Trophoblast cell (in vitro differentiated cells and primary cell): ENCODE results near the gene IGSF9B.

Experiments used
- DNase-seq, 2 donors: peaks; one replicate each; pipeline ENCODE4 v3.0.0-alpha.2; 2016
- H2AFZ ChIP-seq: 2 replicates; pipeline ENCODE4 v1.6.1; 2013; ENCODE audit warnings: low read length, moderate library complexity, mild to moderate bottlenecking; ENCODE audit not compliant: insufficient read depth, poor library complexity
- H2AK5ac ChIP-seq: 2 replicates; pipeline ENCODE4 v1.6.1; 2013; ENCODE audit warnings: mild to moderate bottlenecking, low read length
- H2BK120ac ChIP-seq: 2 replicates; pipeline ENCODE4 v1.6.1; 2013; ENCODE audit warnings: low read length, mild to moderate bottlenecking, moderate library complexity; ENCODE audit not compliant: insufficient read depth, poor library complexity
- H2BK12ac ChIP-seq: 2 replicates; pipeline ENCODE4 v1.6.1; 2013; ENCODE audit warnings: mild to moderate bottlenecking, low read length, moderate library complexity
- H2BK5ac ChIP-seq: 2 replicates; pipeline ENCODE4 v1.6.1; 2013; ENCODE audit warnings: low read length, low read depth, moderate library complexity, mild to moderate bottlenecking; ENCODE audit not compliant: poor library complexity
- H3K14ac ChIP-seq: 2 replicates; pipeline ENCODE4 v1.6.1; 2013; ENCODE audit warnings: mild to moderate bottlenecking, low read length
- H3K18ac ChIP-seq: 2 replicates; pipeline ENCODE4 v1.6.1; 2013; ENCODE audit warnings: mild to moderate bottlenecking, low read length
- H3K23ac ChIP-seq: 2 replicates; pipeline ENCODE4 v1.6.1; 2013; ENCODE audit warnings: low read length
- H3K27ac ChIP-seq: 2 replicates; pipeline ENCODE4 v1.5.1; 2013; ENCODE audit warnings: low read depth, mild to moderate bottlenecking, inconsistent platforms, low read length, moderate library complexity
- H3K27me3 ChIP-seq: 2 replicates; pipeline ENCODE4 v1.6.1; 2013; ENCODE audit warnings: inconsistent platforms, mild to moderate bottlenecking, low read length, moderate library complexity; ENCODE audit not compliant: insufficient read depth
- H3K36me3 ChIP-seq, 2 experiments: 1 replicate in 1 of 2; 2 replicates in 1 of 2; pipeline ENCODE4 v1.6.1; 2013; ENCODE audit warnings: low read length in 2 of 2, mild to moderate bottlenecking in 2 of 2, moderate library complexity in 1 of 2; ENCODE audit not compliant: insufficient read depth in 2 of 2, control insufficient read depth in 1 of 2
- H3K4ac ChIP-seq: 2 replicates; pipeline ENCODE4 v1.6.1; 2013; ENCODE audit warnings: low read depth, mild to moderate bottlenecking, low read length, moderate library complexity
- H3K4me1 ChIP-seq, 2 experiments: 1 replicate in 1 of 2; 2 replicates in 1 of 2; pipeline ENCODE4 v1.6.1; 2013; ENCODE audit warnings: low read length in 2 of 2, mild to moderate bottlenecking in 2 of 2, moderate library complexity in 1 of 2; ENCODE audit not compliant: insufficient read depth in 2 of 2, control insufficient read depth in 1 of 2
- H3K4me2 ChIP-seq: 2 replicates; pipeline ENCODE4 v1.6.1; 2013; ENCODE audit warnings: inconsistent platforms, mild to moderate bottlenecking, low read length, moderate library complexity
- H3K4me3 ChIP-seq: 2 replicates; pipeline ENCODE4 v1.5.1; 2013; ENCODE audit warnings: mild to moderate bottlenecking, low read depth, low read length, inconsistent platforms
- H3K79me1 ChIP-seq: one replicate; pipeline ENCODE4 v1.6.1; 2013; ENCODE audit warnings: low read length
- H3K79me2 ChIP-seq: 2 replicates; pipeline ENCODE4 v1.6.1; 2013; ENCODE audit warnings: low read length, mild to moderate bottlenecking; ENCODE audit not compliant: control insufficient read depth, insufficient read depth, poor library complexity
- H3K9ac ChIP-seq: 2 replicates; pipeline ENCODE4 v1.6.1; 2013; ENCODE audit warnings: mild to moderate bottlenecking, low read length
- H3K9me3 ChIP-seq: 2 replicates; pipeline ENCODE4 v1.6.1; 2013; ENCODE audit warnings: low read depth, mild to moderate bottlenecking, control low read depth, inconsistent platforms, low read length; ENCODE audit not compliant: insufficient read depth
- H4K12ac ChIP-seq: 2 replicates; pipeline ENCODE4 v1.6.1; 2013; ENCODE audit warnings: low read depth, mild to moderate bottlenecking, low read length, moderate library complexity
- H4K8ac ChIP-seq: 2 replicates; pipeline ENCODE4 v1.6.1; 2013; ENCODE audit warnings: low read depth, mild to moderate bottlenecking, low read length, moderate library complexity
- H4K91ac ChIP-seq: one replicate; pipeline ENCODE4 v1.6.1; 2013; ENCODE audit warnings: low read depth, mild to moderate bottlenecking, low read length, moderate library complexity
- WGBS: extraction: QIAGEN DNeasy Blood & Tissue Kit; methylation state at CpG from one replicate; pipeline ENCODE4 v1.1.7; 2013; ENCODE audit warnings: missing lambda C conversion rate; ENCODE audit not compliant: insufficient read length, insufficient coverage; ENCODE audit errors: extremely low coverage; 5-methylcytosine and 5-hydroxymethylcytosine counted together

Gene IGSF9B

DNA sequence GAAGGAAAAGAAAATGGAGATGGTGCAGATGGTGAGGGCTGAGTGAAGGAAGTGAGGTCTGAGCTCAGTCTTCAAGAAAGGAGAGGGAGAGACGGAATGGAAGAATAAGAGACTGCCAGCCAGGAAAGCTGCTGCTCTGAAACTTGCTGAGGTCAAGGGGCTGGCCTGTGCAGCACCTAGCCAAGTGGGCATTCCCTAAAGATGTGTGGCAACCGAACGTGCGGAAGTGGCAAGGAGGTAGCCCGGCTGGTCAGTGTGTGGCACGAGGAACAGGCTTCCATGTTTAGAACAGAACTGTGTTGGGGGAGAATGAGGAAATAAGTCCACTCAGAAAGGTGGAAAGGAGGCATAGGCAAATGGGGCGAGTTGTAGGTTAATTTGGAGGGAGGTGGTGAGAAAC, 7.6 kb upstream of the IGSF9B start:
- H3K9ac ChIP-seq = no peak overlapping the region
- H3K9me3 ChIP-seq = peaks cover 9% of the 10 kb centered on the region
- H3K79me1 ChIP-seq = no peaks in the 10 kb centered on the region
- no CpG with 5 or more reads among the region's 7 CpGs for WGBS
- no peak overlapping the region for H2BK5ac ChIP-seq
- H3K27ac ChIP-seq = no peak overlapping the region
- H4K8ac ChIP-seq = no peak overlapping the region
- DNase-seq = no peak
- H2BK12ac ChIP-seq = no peak overlapping the region
- H3K27me3 ChIP-seq = no peaks in the 10 kb centered on the region
- no peak overlapping the region for H3K23ac ChIP-seq
- no peak overlapping the region for H3K4ac ChIP-seq
- no peak overlapping the region for H2BK120ac ChIP-seq
- no peaks in the 10 kb centered on the region for H3K4me1 ChIP-seq
- H3K18ac ChIP-seq = no peak overlapping the region
- no peak overlapping the region for H4K12ac ChIP-seq
- H3K14ac ChIP-seq = no peak overlapping the region
- no peak overlapping the region for H4K91ac ChIP-seq
- no peak overlapping the region for H3K4me2 ChIP-seq
- no peak overlapping the region for H3K4me3 ChIP-seq
- H2AFZ ChIP-seq = no peak overlapping the region
- no peak overlapping the region for H2AK5ac ChIP-seq
- H3K79me2 ChIP-seq = no peaks in the 10 kb centered on the region
- no peaks in the 10 kb centered on the region for H3K36me3 ChIP-seq

- Histone ChIP-seq H3K18ac (no peak overlapping the region), H3K79me1 (no peaks in the 10 kb centered on the region), H3K23ac (no peak overlapping the region), H2AFZ (no peak overlapping the region), H2BK12ac (no peak overlapping the region), H3K27ac (no peak overlapping the region), H3K4ac (no peak overlapping the region), H3K9me3 (peaks cover under 1% of the 10 kb centered on the region), H2BK120ac (no peak overlapping the region), H2BK5ac (no peak overlapping the region), H3K79me2 (no peaks in the 10 kb centered on the region), H4K8ac (no peak overlapping the region), H3K36me3 (no peaks in the 10 kb centered on the region), H3K9ac (no peak overlapping the region), H3K4me3 (no peak overlapping the region), H2AK5ac (no peak overlapping the region), H3K4me1 (peaks cover 0 to 4% of the 10 kb centered on the region in 2 experiments), H4K12ac (no peak overlapping the region), H4K91ac (no peak overlapping the region), H3K4me2 (no peak overlapping the region), H3K14ac (no peak overlapping the region), H3K27me3 (no peaks in the 10 kb centered on the region)
- DNase-seq = no peak
- no CpG with 5 or more reads among the region's 8 CpGs for WGBS
Measured at GRCh38 chr11:133961890-133962289, 5.1 kb upstream of the IGSF9B start.

DNA sequence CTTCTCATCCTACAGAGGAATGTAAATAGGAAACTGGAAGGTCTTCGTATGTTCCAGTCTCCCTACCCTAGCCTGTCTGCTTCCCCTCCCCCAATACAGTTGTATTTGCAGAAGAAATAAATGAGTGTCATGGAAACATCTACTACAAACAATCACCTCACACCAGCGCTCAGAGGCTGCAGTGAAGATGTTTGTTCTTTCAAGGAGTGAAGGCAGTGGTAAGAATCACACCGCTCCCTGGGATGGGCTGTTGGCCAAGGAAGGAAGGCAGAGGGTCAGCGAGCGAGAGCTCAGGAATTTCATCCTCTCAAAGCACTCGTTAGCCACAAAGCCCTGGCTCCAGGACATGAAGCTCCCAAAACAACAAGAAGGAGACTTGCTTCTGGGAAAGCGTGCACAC, 1.1 kb upstream of the IGSF9B start:
- H3K79me2 ChIP-seq = no peaks in the 10 kb centered on the region
- H3K4me2 ChIP-seq = no peak overlapping the region
- no peak overlapping the region for H2BK5ac ChIP-seq
- peaks cover 28% of the 10 kb centered on the region for H3K27me3 ChIP-seq
- H3K18ac ChIP-seq = no peak overlapping the region
- no peak overlapping the region for H2BK12ac ChIP-seq
- H3K9me3 ChIP-seq = no peaks in the 10 kb centered on the region
- H3K4ac ChIP-seq = no peak overlapping the region
- H2BK120ac ChIP-seq = no peak overlapping the region
- H3K27ac ChIP-seq = no peak overlapping the region
- no peak overlapping the region for H3K4me3 ChIP-seq
- no peak overlapping the region for H3K14ac ChIP-seq
- H3K79me1 ChIP-seq = no peaks in the 10 kb centered on the region
- no peak overlapping the region for H2AFZ ChIP-seq
- H2AK5ac ChIP-seq = no peak overlapping the region
- H3K4me1 ChIP-seq = peaks cover 4 to 8% of the 10 kb centered on the region in 2 experiments
- no peak overlapping the region for H4K8ac ChIP-seq
- H4K91ac ChIP-seq = no peak overlapping the region
- no peaks in the 10 kb centered on the region for H3K36me3 ChIP-seq
- H3K23ac ChIP-seq = no peak overlapping the region
- no CpG with 5 or more reads among the region's 7 CpGs for WGBS
- H3K9ac ChIP-seq = no peak overlapping the region
- no peak for DNase-seq
- H4K12ac ChIP-seq = no peak overlapping the region

DNA sequence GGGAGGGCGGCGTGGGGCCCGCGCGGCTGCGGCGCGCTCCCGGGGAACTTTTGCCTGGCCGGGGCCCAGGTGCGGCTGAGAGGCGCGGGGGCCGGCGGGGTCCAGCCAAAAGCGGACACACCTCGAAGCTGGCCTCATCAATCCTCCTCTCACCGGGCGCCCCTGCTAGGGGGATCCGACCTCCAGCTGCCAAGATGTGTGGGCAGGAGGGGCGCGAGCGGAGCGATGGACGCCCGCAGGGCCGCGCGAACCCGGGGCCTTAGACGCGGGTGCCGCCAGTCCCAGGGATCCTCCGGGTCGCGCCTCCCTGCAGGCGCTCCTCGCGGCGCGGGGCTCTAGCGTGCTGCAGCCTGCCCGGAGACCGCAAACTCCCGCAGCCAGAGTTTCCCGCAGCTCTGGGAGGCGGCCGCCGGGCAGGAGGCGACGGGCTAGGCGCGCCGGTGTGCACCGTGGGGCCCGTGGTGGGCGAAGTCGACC, 785 bp downstream of the IGSF9B start:
- Histone ChIP-seq H2BK12ac (no peak overlapping the region), H4K8ac (no peak overlapping the region), H3K4me1 (peaks cover 12 to 16% of the 10 kb centered on the region in 2 experiments), H3K79me2 (no peaks in the 10 kb centered on the region), H2AFZ (no peak overlapping the region), H3K4ac (no peak overlapping the region), H3K14ac (no peak overlapping the region), H3K4me2 (peak overlapping the region; percentile 87), H2BK5ac (no peak overlapping the region), H3K36me3 (no peaks in the 10 kb centered on the region), H4K91ac (no peak overlapping the region), H3K79me1 (peaks cover 3% of the 10 kb centered on the region), H3K27ac (no peak overlapping the region), H3K18ac (no peak overlapping the region), H2BK120ac (no peak overlapping the region), H3K9ac (no peak overlapping the region), H3K4me3 (peak overlapping the region; percentile 32), H3K27me3 (peaks cover 28% of the 10 kb centered on the region), H3K23ac (no peak overlapping the region), H4K12ac (no peak overlapping the region), H2AK5ac (no peak overlapping the region), H3K9me3 (peaks cover 4% of the 10 kb centered on the region)
- DNase-seq = peak in 1 of 2 donors; percentile 17
- no CpG with 5 or more reads among the region's 58 CpGs for WGBS
